ENCODE data around the gene DGCR2.

Gene DGCR2

GRCh38 chr22:19058713-19059451 lies 63.3 kb downstream of the DGCR2 start:
- no peak for DNase-seq (ENCODE audit: low read depth)
- no peak overlapping the region for H3K4me3 ChIP-seq (ENCODE audit: low read depth, low read length)
- TF ChIP-seq CTCF (IDR thresholded peaks at IDR 0.05; ENCODE audit: low read depth, low read length, missing control alignments) = peak; percentile 9

- H3K4me3 ChIP-seq (ENCODE audit: low read depth, low read length) = no peak overlapping the region
- no peak for DNase-seq (ENCODE audit: low read depth)
- no peak for TF ChIP-seq CTCF (IDR thresholded peaks at IDR 0.05; ENCODE audit: low read depth, low read length, missing control alignments)
Measured at GRCh38 chr22:19057999-19058491, 64.2 kb downstream of the DGCR2 start.

GRCh38 chr22:19057539-19057938 lies 64.7 kb downstream of the DGCR2 start:
- no peak overlapping the region for H3K4me3 ChIP-seq (ENCODE audit: low read depth, low read length)
- no peak for TF ChIP-seq CTCF (IDR thresholded peaks at IDR 0.05; ENCODE audit: low read depth, low read length, missing control alignments)
- DNase-seq (ENCODE audit: low read depth) = no peak

GRCh38 chr22:19056951-19057401 lies 65.2 kb downstream of the DGCR2 start:
- no peak for DNase-seq (ENCODE audit: low read depth)
- no peak for TF ChIP-seq CTCF (IDR thresholded peaks at IDR 0.05; ENCODE audit: low read depth, low read length, missing control alignments)
- no peak overlapping the region for H3K4me3 ChIP-seq (ENCODE audit: low read depth, low read length)

GRCh38 chr22:19055801-19056200 lies 66.4 kb downstream of the DGCR2 start:
- no peak for DNase-seq (ENCODE audit: low read depth)
- TF ChIP-seq CTCF (IDR thresholded peaks at IDR 0.05; ENCODE audit: low read depth, low read length, missing control alignments) = no peak
- H3K4me3 ChIP-seq (ENCODE audit: low read depth, low read length) = no peak overlapping the region

GRCh38 chr22:19052941-19053541 lies 69.2 kb downstream of the DGCR2 start:
- H3K4me3 ChIP-seq (ENCODE audit: low read depth, low read length) = no peak overlapping the region
- TF ChIP-seq CTCF (IDR thresholded peaks at IDR 0.05; ENCODE audit: low read depth, low read length, missing control alignments) = no peak
- no peak for DNase-seq (ENCODE audit: low read depth)

Data from GM12864 (cell line).